ENCODE data around the gene VWA8. TPM values are rescaled to one million over a fixed set of nuclear protein-coding genes. Genes with fewer than 3 reads are reported as not detected.

Gene VWA8
- total and polyA plus RNA-seq, 2 experiments from 2014 or later = 6.3 to 24.6 TPM

- no peaks in the 10 kb centered on the region for H3K9me2 ChIP-seq (ENCODE audit: insufficient read depth)
- no peaks in the 10 kb centered on the region for H3F3A ChIP-seq (replicated peaks; ENCODE audit: low read depth)
- no peaks in the 10 kb centered on the region for H4K20me1 ChIP-seq (replicated peaks; ENCODE audit: insufficient read depth)
- H3K4me1 ChIP-seq (ENCODE audit: insufficient read depth) = no peaks in the 10 kb centered on the region; the same call in 1 of the 2 replicates
- 0 out of 3 replicates have a peak, but pooled peaks cover under 1% of the 10 kb centered on the region for H3K36me3 Mint-ChIP-seq (ENCODE audit: low read depth)
- H3K4me2 ChIP-seq = no peak overlapping the region
- H3K27ac Mint-ChIP-seq = no peak overlapping the region; the same call in 1 of the 2 replicates
- no peak for DNase-seq (ENCODE audit: low spot score)
- no peaks in the 10 kb centered on the region for H3K27me3 ChIP-seq (ENCODE audit: insufficient read depth)
- no peaks in the 10 kb centered on the region for H3K79me2 ChIP-seq (replicated peaks; ENCODE audit: insufficient read depth)
- H3K27ac ChIP-seq (ENCODE audit: low read depth) = no peak overlapping the region
- no peaks in the 10 kb centered on the region for H3K9me3 Mint-ChIP-seq
- H3K36me3 ChIP-seq (ENCODE audit: insufficient read depth) = no peaks in the 10 kb centered on the region
- no peak overlapping the region for H3K4me3 Mint-ChIP-seq
- H3K4me3 ChIP-seq = no peak overlapping the region
- no peaks in the 10 kb centered on the region; the same call in 2 of the 3 replicates for H3K4me1 Mint-ChIP-seq
- TF ChIP-seq ZNF331 (CRISPR knock-in tag; IDR thresholded peaks at IDR 0.05; ENCODE audit: low read depth) = no peak
- no peak for ATAC-seq
- H3K27me3 Mint-ChIP-seq (ENCODE audit: insufficient read depth, low read depth, poor library complexity) = no peaks in the 10 kb centered on the region
- H2AFZ ChIP-seq = no peak overlapping the region
Measured at GRCh38 chr13:41565216-41565615, 395.7 kb downstream of the VWA8 start.

GRCh38 chr13:41563984-41564365, 396.9 kb downstream of the VWA8 start:
- H3K4me1 Mint-ChIP-seq = no peaks in the 10 kb centered on the region; the same call in 2 of the 3 replicates
- Histone ChIP-seq H3K9me2 (ENCODE audit: insufficient read depth) (peaks cover 4% of the 10 kb centered on the region; the same call in 1 of the 2 replicates), H3K27me3 (ENCODE audit: insufficient read depth) (no peaks in the 10 kb centered on the region), H3K27ac (ENCODE audit: low read depth) (no peak overlapping the region), H3K4me2 (no peak overlapping the region), H4K20me1 (replicated peaks; ENCODE audit: insufficient read depth) (no peaks in the 10 kb centered on the region), H3K4me1 (ENCODE audit: insufficient read depth) (no peaks in the 10 kb centered on the region; the same call in 1 of the 2 replicates), H3K4me3 (no peak overlapping the region), H3F3A (replicated peaks; ENCODE audit: low read depth) (no peaks in the 10 kb centered on the region), H3K79me2 (replicated peaks; ENCODE audit: insufficient read depth) (no peaks in the 10 kb centered on the region), H2AFZ (no peak overlapping the region), H3K36me3 (ENCODE audit: insufficient read depth) (no peaks in the 10 kb centered on the region)
- no peaks in the 10 kb centered on the region for H3K36me3 Mint-ChIP-seq (ENCODE audit: low read depth)
- H3K4me3 Mint-ChIP-seq = no peak overlapping the region
- no peak for DNase-seq (ENCODE audit: low spot score)
- H3K9me3 Mint-ChIP-seq = no peaks in the 10 kb centered on the region
- no peaks in the 10 kb centered on the region for H3K27me3 Mint-ChIP-seq (ENCODE audit: insufficient read depth, low read depth, poor library complexity)
- ATAC-seq = no peak
- no peak overlapping the region for H3K27ac Mint-ChIP-seq
- TF ChIP-seq POLR2AphosphoS5 (IDR thresholded peaks at IDR 0.05; ENCODE audit: low read depth) (no peak), ZNF462 (CRISPR knock-in tag; IDR thresholded peaks at IDR 0.05) (no peak), JUNB (IDR thresholded peaks at IDR 0.05; ENCODE audit: unreplicated experiment) (no peak), ZNF331 (CRISPR knock-in tag; IDR thresholded peaks at IDR 0.05; ENCODE audit: low read depth) (no peak), EZH2phosphoT487 (IDR thresholded peaks at IDR 0.05; ENCODE audit: unreplicated experiment) (no peak), EZH2 (IDR thresholded peaks at IDR 0.05; ENCODE audit: low read depth, unreplicated experiment) (no peak), CREB1 (CRISPR knock-in tag; IDR thresholded peaks at IDR 0.05; ENCODE audit: low read depth) (no peak), STAT1 (IDR thresholded peaks at IDR 0.05; ENCODE audit: unreplicated experiment) (no peak), ETS1 (IDR thresholded peaks at IDR 0.05) (no peak), REST (IDR thresholded peaks at IDR 0.05; ENCODE audit: unreplicated experiment) (no peak)

Measured in GM23338 (cell line).